ENCODE results near the gene SSRP1. TPM values are rescaled to one million over a fixed set of nuclear protein-coding genes. Genes with fewer than 3 reads are reported as not detected.

SSRP1 gene
- total and polyA plus RNA-seq, 2 donors from 2014 or later: 44.5 to 78.5 TPM

GRCh38 chr11:57310630-57311086 lies 25.0 kb downstream of the SSRP1 start:
- TF ChIP-seq CTCF (IDR thresholded peaks at IDR 0.05; ENCODE audit: borderline replicate concordance, extremely low read depth, insufficient read depth): no peak
- Histone ChIP-seq H3K4me3 (ENCODE audit: low read length in 3 of 3) (peak overlapping the region in 2 of 3 donors; percentile 7 to 35), H3K9ac (ENCODE audit: low read length in 3 of 3) (peak overlapping the region in 2 of 3 donors; percentile 37), H3K9me3 (ENCODE audit: control insufficient read depth in 2 of 3, insufficient read depth in 1 of 3, low read length in 3 of 3) (no peaks in the 10 kb centered on the region), H3K27ac (ENCODE audit: low read depth in 2 of 2, low read length in 2 of 2) (peak overlapping the region; percentile 59 to 77), H3K36me3 (ENCODE audit: control insufficient read depth in 2 of 3, insufficient read depth in 3 of 3, low read length in 3 of 3) (peaks cover 4 to 14% (median 12%) of the 10 kb centered on the region in 3 donors), H3K4me1 (ENCODE audit: control insufficient read depth in 2 of 3, insufficient read depth in 2 of 3, low read depth in 1 of 3, low read length in 3 of 3) (peaks cover 5 to 24% (median 7%) of the 10 kb centered on the region in 3 donors), H3K27me3 (ENCODE audit: control insufficient read depth, insufficient read depth, low read length) (no peaks in the 10 kb centered on the region)
- DNase-seq: peak in 2 of 5 donors; percentile 19 to 60
- intact Hi-C loops (cut with DNase I): no loop called here
- no peak for FAIRE-seq

GRCh38 chr11:57310091-57310490 lies 25.6 kb downstream of the SSRP1 start:
- FAIRE-seq (no peak), DNase-seq (peak in 1 of 5 donors; percentile 71)
- Histone ChIP-seq H3K27ac (ENCODE audit: low read depth in 2 of 2, low read length in 2 of 2) (no peak overlapping the region), H3K9ac (ENCODE audit: low read length in 3 of 3) (no peak overlapping the region), H3K4me3 (ENCODE audit: low read length in 3 of 3) (no peak overlapping the region), H3K27me3 (ENCODE audit: control insufficient read depth, insufficient read depth, low read length) (no peaks in the 10 kb centered on the region), H3K36me3 (ENCODE audit: control insufficient read depth in 2 of 3, insufficient read depth in 3 of 3, low read length in 3 of 3) (peaks cover 4 to 14% (median 12%) of the 10 kb centered on the region in 3 donors), H3K4me1 (ENCODE audit: control insufficient read depth in 2 of 3, insufficient read depth in 2 of 3, low read depth in 1 of 3, low read length in 3 of 3) (peaks cover 5 to 19% (median 7%) of the 10 kb centered on the region in 3 donors), H3K9me3 (ENCODE audit: control insufficient read depth in 2 of 3, insufficient read depth in 1 of 3, low read length in 3 of 3) (no peaks in the 10 kb centered on the region)
- no peak for TF ChIP-seq CTCF (IDR thresholded peaks at IDR 0.05; ENCODE audit: borderline replicate concordance, extremely low read depth, insufficient read depth)
- intact Hi-C loops (cut with DNase I): no loop called here

GRCh38 chr11:57309106-57310059 lies 26.3 kb downstream of the SSRP1 start:
- intact Hi-C loops (cut with DNase I): no loop called here
- Histone ChIP-seq H3K9me3 (ENCODE audit: control insufficient read depth in 2 of 3, insufficient read depth in 1 of 3, low read length in 3 of 3) (no peaks in the 10 kb centered on the region), H3K36me3 (ENCODE audit: control insufficient read depth in 2 of 3, insufficient read depth in 3 of 3, low read length in 3 of 3) (peaks cover 2 to 11% (median 8%) of the 10 kb centered on the region in 3 donors), H3K4me1 (ENCODE audit: control insufficient read depth in 2 of 3, insufficient read depth in 2 of 3, low read depth in 1 of 3, low read length in 3 of 3) (peaks cover 5 to 19% (median 7%) of the 10 kb centered on the region in 3 donors), H3K9ac (ENCODE audit: low read length in 3 of 3) (no peak overlapping the region), H3K27ac (ENCODE audit: low read depth in 2 of 2, low read length in 2 of 2) (no peak overlapping the region), H3K27me3 (ENCODE audit: control insufficient read depth, insufficient read depth, low read length) (no peaks in the 10 kb centered on the region), H3K4me3 (ENCODE audit: low read length in 3 of 3) (no peak overlapping the region)
- TF ChIP-seq CTCF (IDR thresholded peaks at IDR 0.05; ENCODE audit: borderline replicate concordance, extremely low read depth, insufficient read depth): no peak
- DNase-seq (peak in 1 of 5 donors; percentile 66), FAIRE-seq (no peak)

Measured in kidney (tissue), 14 donors.